ENCODE measurements around the gene NFIC.
A peak's percentile ranks its signal among the peaks of the same experiment; 100 is the strongest.

Gene NFIC

DNA sequence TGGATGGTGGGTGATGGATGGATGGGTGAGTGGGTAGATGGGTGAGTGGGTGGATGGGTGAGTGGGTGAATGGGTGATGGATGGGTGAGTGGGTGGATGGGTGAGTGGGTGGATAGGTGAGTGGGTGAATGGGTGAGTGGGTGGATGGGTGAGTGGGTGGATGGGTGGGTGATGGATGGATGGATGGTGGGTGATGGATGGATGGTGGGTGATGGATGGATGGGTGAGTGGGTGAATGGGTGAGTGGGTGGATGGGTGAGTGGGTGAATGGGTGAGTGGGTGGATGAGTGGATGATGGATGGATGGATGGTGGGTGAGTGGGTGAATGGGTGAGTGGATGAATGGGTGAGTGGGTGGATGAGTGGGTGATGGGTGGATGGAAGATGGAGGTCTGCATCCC is 111.1 kb downstream of the NFIC start:
- DNase-seq (ENCODE audit: low read depth, low spot score), result no peak
- no peak overlapping the region for H3K9ac ChIP-seq (ENCODE audit: insufficient read length)

DNA sequence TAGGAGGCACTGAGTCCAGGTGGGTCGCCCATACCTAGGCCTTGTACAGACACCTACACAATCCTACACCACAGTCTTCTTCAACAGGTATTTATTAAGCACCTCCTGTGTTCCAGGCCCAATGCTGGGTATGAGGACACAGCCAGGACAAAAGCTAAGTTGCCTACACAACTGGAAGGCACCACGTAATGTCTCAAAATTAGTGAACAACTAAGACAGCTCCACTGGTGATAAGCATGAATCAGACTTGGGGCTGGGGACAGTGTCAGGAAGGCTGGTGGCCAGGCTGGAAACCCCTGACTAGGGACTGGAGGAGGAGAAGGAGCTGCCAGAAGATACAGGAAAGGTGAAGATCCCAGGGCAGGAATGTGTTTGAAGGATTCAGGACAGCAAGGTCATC is 111.6 kb downstream of the NFIC start:
- DNase-seq (ENCODE audit: low read depth, low spot score), result no peak
- TF ChIP-seq EZH2 (IDR thresholded peaks at IDR 0.05) (no peak), FOXP2 (optimal IDR thresholded peaks at IDR 0.05; ENCODE audit: control extremely low read depth, extremely low read length, insufficient read depth) (no peak), POLR2AphosphoS5 (IDR thresholded peaks at IDR 0.05; ENCODE audit: borderline replicate concordance, low read depth, low read length) (no peak)
- H3K9ac ChIP-seq (ENCODE audit: insufficient read length), result no peak overlapping the region
- H3K36me3 ChIP-seq (ENCODE audit: insufficient read depth, low read length), result no peaks in the 10 kb centered on the region
- H3K27ac ChIP-seq, result no peak overlapping the region
- no peak overlapping the region for H3K4me3 ChIP-seq
- no peaks in the 10 kb centered on the region for H3K9me3 ChIP-seq (ENCODE audit: low read depth, low read length)

More for the DNA sequence above, 111.1 kb downstream of the NFIC start:
- Histone ChIP-seq H3K27ac (no peak overlapping the region), H3K36me3 (ENCODE audit: insufficient read depth, low read length) (no peaks in the 10 kb centered on the region), H3K9me3 (ENCODE audit: low read depth, low read length) (no peaks in the 10 kb centered on the region), H3K4me3 (no peak overlapping the region)
- TF ChIP-seq EZH2 (IDR thresholded peaks at IDR 0.05) (no peak), FOXP2 (optimal IDR thresholded peaks at IDR 0.05; ENCODE audit: control extremely low read depth, extremely low read length, insufficient read depth) (no peak), POLR2AphosphoS5 (IDR thresholded peaks at IDR 0.05; ENCODE audit: borderline replicate concordance, low read depth, low read length) (no peak)

DNA sequence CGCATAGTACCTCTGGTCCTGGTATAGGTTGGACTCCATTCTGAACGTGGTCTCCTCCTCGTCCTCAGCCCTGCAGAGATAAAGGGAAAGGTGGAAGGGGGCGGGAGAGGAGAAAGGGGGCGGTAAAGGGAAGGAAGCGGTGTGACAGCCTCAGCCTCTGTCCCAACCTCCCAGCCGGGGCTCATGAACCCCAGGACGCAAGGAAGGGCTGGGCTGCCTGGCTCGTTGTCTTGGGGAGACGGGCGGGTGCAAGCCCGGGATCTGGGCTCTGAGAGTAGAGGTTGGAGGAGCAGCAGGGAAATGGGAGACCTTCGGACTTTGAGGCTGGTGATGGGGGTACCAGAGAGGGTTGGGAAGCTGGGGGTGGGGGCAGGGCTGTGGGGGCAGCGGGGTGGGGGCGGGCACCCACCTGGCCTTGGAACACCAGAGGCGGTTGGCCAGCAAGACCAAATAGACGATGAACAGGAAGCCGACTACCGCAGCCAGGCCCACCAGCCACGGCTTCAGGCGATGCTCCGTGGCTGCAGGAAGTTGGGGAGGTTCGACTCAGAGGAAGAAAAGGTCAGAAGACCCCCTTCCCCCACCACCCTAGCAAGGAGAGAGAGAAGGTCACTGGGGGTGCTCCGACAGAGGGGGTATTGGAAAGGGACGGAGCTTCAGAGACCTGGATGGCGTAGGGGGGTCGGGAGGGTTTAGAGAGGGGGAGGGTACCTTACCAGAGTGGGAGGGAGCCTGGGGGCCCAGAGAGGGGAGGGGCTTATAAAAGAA is 112.2 kb downstream of the NFIC start:
- H3K27ac ChIP-seq, result no peak overlapping the region

DNA sequence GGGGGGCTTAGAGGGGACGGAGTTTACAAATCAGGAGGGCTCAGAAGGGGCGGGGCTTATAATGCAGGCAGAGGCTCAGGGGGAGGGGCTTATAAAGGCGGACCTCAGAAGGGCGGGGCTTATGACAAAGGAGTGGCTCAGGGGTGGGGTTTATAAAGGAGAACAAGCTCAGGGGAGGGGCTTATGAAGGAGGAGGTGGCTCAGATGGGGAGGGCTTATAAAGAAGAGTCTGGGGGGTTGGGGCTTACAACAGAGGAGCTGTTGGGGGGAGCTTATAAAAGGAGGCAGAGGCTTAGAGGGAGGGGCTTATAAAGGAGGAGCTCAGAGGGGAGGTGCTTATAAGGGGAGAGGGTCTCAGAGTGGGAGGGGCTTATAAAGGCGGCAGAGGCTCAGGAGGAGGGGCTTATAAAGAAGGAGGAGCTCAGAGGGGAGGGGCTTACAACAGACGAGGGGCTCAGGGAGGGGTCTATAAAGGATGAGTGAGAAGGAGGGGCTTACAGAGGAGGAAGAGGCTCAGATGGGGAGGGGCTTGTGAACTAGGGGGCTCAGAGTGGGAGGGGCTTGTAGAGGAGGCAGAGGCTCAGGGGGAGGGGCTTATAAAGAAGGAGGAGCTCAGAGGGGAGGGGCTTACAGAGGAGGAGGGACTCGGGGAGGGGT is 112.9 kb downstream of the NFIC start:
- H3K27ac ChIP-seq, result no peak overlapping the region
- no peak overlapping the region for H3K9ac ChIP-seq (ENCODE audit: insufficient read length)
- peak; percentile 48 for DNase-seq (ENCODE audit: low read depth, low spot score)

More for the DNA sequence above, 112.2 kb downstream of the NFIC start:
- Histone ChIP-seq H3K9me3 (ENCODE audit: low read depth, low read length) (no peaks in the 10 kb centered on the region), H3K36me3 (ENCODE audit: insufficient read depth, low read length) (no peaks in the 10 kb centered on the region), H3K4me3 (peak overlapping the region; percentile 66), H3K9ac (ENCODE audit: insufficient read length) (no peak overlapping the region)
- no peak for DNase-seq (ENCODE audit: low read depth, low spot score)
- TF ChIP-seq FOXP2 (optimal IDR thresholded peaks at IDR 0.05; ENCODE audit: control extremely low read depth, extremely low read length, insufficient read depth) (no peak), POLR2AphosphoS5 (IDR thresholded peaks at IDR 0.05; ENCODE audit: borderline replicate concordance, low read depth, low read length) (no peak), EZH2 (IDR thresholded peaks at IDR 0.05) (no peak)

DNA sequence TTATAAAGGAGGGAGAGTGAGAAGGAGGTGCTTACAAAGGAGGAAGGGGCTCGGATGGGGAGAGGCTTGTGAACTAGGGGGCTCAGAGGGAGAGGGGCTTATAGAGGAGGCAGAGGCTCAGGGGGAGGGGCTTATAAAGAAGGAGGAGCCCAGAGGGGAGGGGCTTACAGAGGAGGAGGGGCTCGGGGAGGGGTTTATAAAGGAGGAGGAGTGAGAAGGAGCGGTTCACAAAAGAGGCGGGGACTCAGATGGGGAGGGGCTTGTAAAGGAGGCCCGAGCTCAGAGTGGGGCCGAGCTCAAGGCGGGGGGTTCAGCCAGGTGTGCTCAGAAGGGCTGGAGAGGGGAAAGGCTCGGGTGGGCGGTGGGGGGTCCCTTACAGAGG is 113.4 kb downstream of the NFIC start:
- no peak overlapping the region for H3K27ac ChIP-seq
- DNase-seq (ENCODE audit: low read depth, low spot score), result no peak
- H3K4me3 ChIP-seq, result 0 out of 2 replicates have a peak overlapping the region, but pooled peaks have one; percentile 22
- H3K36me3 ChIP-seq (ENCODE audit: insufficient read depth, low read length), result no peaks in the 10 kb centered on the region
- TF ChIP-seq FOXP2 (optimal IDR thresholded peaks at IDR 0.05; ENCODE audit: control extremely low read depth, extremely low read length, insufficient read depth) (no peak), EZH2 (IDR thresholded peaks at IDR 0.05) (no peak), POLR2AphosphoS5 (IDR thresholded peaks at IDR 0.05; ENCODE audit: borderline replicate concordance, low read depth, low read length) (no peak)
- H3K9ac ChIP-seq (ENCODE audit: insufficient read length), result no peak overlapping the region
- H3K9me3 ChIP-seq (ENCODE audit: low read depth, low read length), result no peaks in the 10 kb centered on the region

More for the DNA sequence above, 112.9 kb downstream of the NFIC start:
- peak overlapping the region; percentile 66; the same call in 1 of the 2 replicates for H3K4me3 ChIP-seq
- H3K9me3 ChIP-seq (ENCODE audit: low read depth, low read length), result no peaks in the 10 kb centered on the region
- TF ChIP-seq EZH2 (IDR thresholded peaks at IDR 0.05), result no peak
- no peak for TF ChIP-seq FOXP2 (optimal IDR thresholded peaks at IDR 0.05; ENCODE audit: control extremely low read depth, extremely low read length, insufficient read depth)
- no peak for TF ChIP-seq POLR2AphosphoS5 (IDR thresholded peaks at IDR 0.05; ENCODE audit: borderline replicate concordance, low read depth, low read length)
- H3K36me3 ChIP-seq (ENCODE audit: insufficient read depth, low read length), result no peaks in the 10 kb centered on the region

DNA sequence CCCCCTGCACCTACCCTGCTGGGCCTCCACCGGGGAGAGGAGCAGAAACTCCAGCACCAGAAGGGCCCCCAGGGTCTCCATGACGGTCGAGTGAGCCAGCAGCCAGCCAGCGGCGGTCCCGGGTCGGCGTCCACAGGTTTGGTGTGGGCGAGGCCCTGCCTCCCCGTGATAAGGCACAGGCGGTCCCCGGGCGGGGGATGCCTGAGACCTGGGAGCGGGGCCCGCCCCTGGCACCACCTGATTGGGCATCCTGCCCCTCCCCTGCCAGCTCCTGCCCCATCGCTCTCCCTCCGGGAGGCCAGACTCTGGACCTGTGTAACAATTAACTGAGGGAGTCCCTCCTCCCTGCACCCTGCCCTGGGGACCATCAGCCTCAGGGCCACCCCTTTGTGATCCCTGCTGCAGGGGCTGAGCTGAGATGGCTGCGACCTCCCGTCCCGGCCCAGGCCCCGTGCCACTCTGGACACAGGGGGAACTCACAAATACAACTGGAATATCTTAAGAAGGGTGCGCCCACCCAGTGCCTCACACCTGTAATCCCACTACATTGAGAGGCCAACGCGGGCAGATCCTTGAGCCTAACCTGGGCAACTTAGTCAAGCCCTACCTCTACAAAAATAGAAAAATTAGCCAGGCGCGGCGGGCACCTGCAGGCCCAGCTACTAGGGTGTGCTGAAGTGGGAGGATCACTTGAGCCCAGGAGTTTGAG is 114.2 kb downstream of the NFIC start, which contains the start of gene SMIM24:
Gene SMIM24, minus strand, starts transcription at position 143 of the 709 bp plus-strand sequence. Its CDS starts 62 bp downstream, at position 81.
- no peaks in the 10 kb centered on the region for H3K9me3 ChIP-seq (ENCODE audit: low read depth, low read length)
- TF ChIP-seq EZH2 (IDR thresholded peaks at IDR 0.05) (no peak), FOXP2 (optimal IDR thresholded peaks at IDR 0.05; ENCODE audit: control extremely low read depth, extremely low read length, insufficient read depth) (no peak), POLR2AphosphoS5 (IDR thresholded peaks at IDR 0.05; ENCODE audit: borderline replicate concordance, low read depth, low read length) (no peak)
- peak within 1 kb of the TSS; percentile 22; the same call in 1 of the 2 replicates for H3K4me3 ChIP-seq
- no peak within 1 kb of the TSS for H3K27ac ChIP-seq
- H3K36me3 ChIP-seq (ENCODE audit: insufficient read depth, low read length), result no peaks in the 10 kb centered on the region
- H3K9ac ChIP-seq (ENCODE audit: insufficient read length), result no peak within 1 kb of the TSS
- DNase-seq (ENCODE audit: low read depth, low spot score), result no peak

DNA sequence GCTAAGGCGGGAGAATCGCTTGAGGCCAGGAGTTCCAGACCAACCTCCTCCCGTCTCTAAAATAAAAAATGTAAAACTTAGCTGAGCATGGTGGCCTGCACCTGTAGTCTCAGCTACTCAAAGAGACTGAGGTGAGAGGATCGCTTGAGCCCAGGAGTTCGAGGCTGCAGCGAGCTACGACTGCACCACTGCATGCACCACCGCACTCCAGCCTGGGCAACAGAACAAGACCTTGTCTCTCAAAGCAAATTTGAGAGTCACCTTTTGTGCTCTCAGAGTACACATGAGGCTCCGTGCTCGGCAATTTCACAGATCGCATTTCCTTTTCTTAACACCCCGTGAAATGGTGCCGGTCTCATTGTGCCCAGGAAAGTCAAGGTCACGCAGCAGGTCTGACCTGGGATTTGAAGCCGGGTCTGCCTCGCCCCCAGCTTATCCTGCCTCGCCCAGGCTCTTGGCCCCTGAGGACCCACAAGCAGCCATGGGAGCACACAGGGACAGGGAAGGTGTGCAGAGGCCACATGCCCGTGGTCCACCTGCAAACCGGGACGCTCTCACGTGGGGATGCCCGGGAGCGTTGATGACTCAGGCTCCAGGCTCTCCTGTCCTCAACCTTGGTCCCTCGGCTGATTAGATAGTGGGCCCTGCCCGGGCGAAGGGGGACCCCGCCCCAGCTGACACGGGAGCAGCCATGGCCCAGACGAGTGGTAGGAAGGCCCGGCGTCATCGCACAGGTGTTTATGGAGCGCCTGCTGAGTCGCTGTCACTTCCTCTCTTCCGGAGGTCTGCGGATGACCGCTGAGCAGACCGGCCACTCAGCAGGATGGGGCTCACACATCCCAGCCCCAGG is 115.1 kb downstream of the NFIC start:
- H3K9ac ChIP-seq (ENCODE audit: insufficient read length), result no peak overlapping the region
- no peak for DNase-seq (ENCODE audit: low read depth, low spot score)

More for the DNA sequence above, 115.1 kb downstream of the NFIC start:
- Histone ChIP-seq H3K9me3 (ENCODE audit: low read depth, low read length) (no peaks in the 10 kb centered on the region), H3K4me3 (no peak overlapping the region), H3K36me3 (ENCODE audit: insufficient read depth, low read length) (no peaks in the 10 kb centered on the region), H3K27ac (no peak overlapping the region)
- no peak for TF ChIP-seq POLR2AphosphoS5 (IDR thresholded peaks at IDR 0.05; ENCODE audit: borderline replicate concordance, low read depth, low read length)
- no peak for TF ChIP-seq EZH2 (IDR thresholded peaks at IDR 0.05)
- no peak for TF ChIP-seq FOXP2 (optimal IDR thresholded peaks at IDR 0.05; ENCODE audit: control extremely low read depth, extremely low read length, insufficient read depth)

Data from SK-N-MC (cell line).